Measurements from ENCODE around the gene RPL22.

DNA sequence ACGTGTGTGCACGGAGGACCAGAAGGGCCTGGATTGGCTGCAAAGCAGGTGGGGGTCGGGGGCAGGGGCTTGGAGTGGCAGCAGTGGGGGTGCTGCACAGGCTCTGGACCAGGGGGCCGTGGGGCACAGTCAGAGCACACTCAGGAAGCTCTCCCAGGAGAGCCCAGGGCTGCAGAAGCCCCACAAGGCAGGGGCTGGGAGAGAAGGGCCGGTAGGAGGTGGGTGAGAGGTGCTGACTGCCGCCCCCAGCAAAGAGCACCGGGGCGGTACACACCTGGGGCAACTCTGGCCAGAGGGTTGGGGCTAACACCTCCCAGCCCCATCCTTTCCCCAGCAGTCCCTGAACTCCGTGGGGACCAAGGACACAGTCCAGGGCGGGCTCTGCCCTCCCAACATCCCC is 33.2 kb downstream of the RPL22 start:
- TF ChIP-seq RBM39 (IDR thresholded peaks at IDR 0.05; ENCODE audit: low read depth, low read length, poor library complexity, severe bottlenecking) (no peak), ADNP (CRISPR knock-in tag; IDR thresholded peaks at IDR 0.05) (no peak), CREB1 (IDR thresholded peaks at IDR 0.05) (no peak), CREB1 (CRISPR knock-in tag; IDR thresholded peaks at IDR 0.05) (no peak), RAD21 (CRISPR knock-in tag; IDR thresholded peaks at IDR 0.05) (no peak), RBM22 (optimal IDR thresholded peaks at IDR 0.05; ENCODE audit: low read length) (no peak), HOXD1 (CRISPR knock-in tag; IDR thresholded peaks at IDR 0.05) (no peak)
- TF ChIP-seq, protein P1, sequence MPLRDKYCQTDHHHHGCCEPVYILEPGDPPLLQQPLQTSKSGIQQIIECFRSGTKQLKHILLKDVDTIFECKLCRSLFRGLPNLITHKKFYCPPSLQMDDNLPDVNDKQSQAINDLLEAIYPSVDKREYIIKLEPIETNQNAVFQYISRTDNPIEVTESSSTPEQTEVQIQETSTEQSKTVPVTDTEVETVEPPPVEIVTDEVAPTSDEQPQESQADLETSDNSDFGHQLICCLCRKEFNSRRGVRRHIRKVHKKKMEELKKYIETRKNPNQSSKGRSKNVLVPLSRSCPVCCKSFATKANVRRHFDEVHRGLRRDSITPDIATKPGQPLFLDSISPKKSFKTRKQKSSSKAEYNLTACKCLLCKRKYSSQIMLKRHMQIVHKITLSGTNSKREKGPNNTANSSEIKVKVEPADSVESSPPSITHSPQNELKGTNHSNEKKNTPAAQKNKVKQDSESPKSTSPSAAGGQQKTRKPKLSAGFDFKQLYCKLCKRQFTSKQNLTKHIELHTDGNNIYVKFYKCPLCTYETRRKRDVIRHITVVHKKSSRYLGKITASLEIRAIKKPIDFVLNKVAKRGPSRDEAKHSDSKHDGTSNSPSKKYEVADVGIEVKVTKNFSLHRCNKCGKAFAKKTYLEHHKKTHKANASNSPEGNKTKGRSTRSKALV (CRISPR knock-in tag; IDR thresholded peaks at IDR 0.05) = no peak
